Measurements from ENCODE around the gene IQSEC1. TPM values are rescaled to one million over a fixed set of nuclear protein-coding genes. Genes with fewer than 3 reads are reported as not detected.

The IQSEC1 gene
- polyA plus RNA-seq, 1 experiment: 3.6 TPM

DNA sequence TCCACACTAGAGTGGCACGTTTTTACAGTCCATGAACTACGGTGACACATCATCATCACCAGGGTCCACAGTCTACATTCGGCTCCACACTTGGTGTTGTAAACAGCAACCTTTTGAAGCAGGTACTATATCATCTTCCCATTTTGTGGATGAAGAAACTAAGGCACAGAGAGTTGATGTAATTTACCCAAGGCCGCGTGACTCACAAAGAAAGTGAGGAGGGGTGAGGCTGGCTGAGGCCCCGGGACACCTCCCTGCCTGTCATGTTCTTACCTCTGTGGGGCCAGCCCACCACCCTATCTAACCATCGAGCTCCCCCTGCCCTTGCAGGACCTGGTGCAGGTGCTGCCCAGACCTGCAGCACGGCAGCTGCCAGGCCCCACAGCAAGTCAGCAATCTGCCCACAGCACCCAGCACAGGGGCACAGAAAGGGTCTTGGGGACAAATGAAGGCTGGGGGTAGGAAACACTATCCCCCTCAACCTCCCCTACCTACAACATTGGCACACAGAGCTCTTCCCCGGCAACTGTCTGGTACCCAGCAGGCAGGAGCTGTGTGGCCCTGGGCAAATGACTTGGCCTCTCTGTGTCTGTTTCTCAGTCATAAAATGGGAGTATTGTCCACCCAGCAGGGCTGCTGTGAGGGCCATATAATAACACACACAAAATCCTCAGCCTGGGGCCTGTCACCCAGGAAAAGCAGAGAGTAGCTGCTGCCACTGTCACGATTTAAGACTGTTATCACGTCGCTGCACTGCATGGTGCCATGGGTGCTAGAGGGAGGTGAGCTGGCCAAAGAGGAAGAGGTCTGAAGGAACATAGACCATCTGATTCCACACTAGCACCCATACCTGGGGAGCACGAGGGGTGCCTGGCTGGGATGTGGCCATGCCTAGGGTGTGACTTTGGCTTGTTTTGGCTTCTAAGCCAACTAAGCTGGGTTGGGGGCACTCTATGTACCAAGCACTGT is 115.1 kb downstream of the IQSEC1 start:
- CTCF ChIA-PET: interaction anchor here (1.4 kb wide), 1 partner anchor 10 kb away, joined by 4 read pairs; no protein-coding TSS in a partner anchor

DNA sequence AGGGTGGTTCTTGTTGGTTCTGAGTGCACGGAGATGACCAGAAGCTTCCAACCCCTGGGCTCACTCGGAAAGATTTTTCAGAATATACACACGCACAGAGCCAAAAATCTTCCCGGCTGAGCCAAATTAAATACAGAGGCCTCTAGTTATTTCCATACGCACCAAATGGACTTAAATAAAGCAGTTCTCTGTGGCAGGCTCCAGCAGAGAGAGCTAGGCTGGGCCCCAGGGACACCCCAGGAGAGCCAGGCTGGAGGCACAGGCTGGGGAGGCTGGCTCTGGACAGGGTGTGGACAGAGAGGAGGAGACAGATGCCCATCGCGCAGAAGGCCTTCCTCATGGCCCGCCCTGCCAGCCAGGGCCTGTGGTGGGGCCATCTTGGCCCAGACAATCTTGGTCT is 115.9 kb downstream of the IQSEC1 start:
- H3K27me3 ChIP-seq (ENCODE audit: control insufficient read depth, insufficient read depth, low read length): no peaks in the 10 kb centered on the region
- CTCF ChIA-PET: no interaction called here
- POLR2A ChIA-PET: interaction anchor here (1.6 kb wide), 1 partner anchor 10 kb away, joined by 6 read pairs; no protein-coding TSS in a partner anchor
- no peaks in the 10 kb centered on the region for H3K9me3 ChIP-seq (ENCODE audit: control insufficient read depth, insufficient read depth, low read length)
- no peak for DNase-seq (ENCODE audit: low read depth, low spot score)
- H3K4me3 ChIP-seq (ENCODE audit: low read depth, low read length): no peak overlapping the region
- TF ChIP-seq, protein P1, sequence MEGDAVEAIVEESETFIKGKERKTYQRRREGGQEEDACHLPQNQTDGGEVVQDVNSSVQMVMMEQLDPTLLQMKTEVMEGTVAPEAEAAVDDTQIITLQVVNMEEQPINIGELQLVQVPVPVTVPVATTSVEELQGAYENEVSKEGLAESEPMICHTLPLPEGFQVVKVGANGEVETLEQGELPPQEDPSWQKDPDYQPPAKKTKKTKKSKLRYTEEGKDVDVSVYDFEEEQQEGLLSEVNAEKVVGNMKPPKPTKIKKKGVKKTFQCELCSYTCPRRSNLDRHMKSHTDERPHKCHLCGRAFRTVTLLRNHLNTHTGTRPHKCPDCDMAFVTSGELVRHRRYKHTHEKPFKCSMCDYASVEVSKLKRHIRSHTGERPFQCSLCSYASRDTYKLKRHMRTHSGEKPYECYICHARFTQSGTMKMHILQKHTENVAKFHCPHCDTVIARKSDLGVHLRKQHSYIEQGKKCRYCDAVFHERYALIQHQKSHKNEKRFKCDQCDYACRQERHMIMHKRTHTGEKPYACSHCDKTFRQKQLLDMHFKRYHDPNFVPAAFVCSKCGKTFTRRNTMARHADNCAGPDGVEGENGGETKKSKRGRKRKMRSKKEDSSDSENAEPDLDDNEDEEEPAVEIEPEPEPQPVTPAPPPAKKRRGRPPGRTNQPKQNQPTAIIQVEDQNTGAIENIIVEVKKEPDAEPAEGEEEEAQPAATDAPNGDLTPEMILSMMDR (IDR thresholded peaks at IDR 0.05; ENCODE audit: low read depth, low read length): no peak
- peak overlapping the region; percentile 31 for H3K27ac ChIP-seq (ENCODE audit: low read depth, low read length)

More for the DNA sequence above, 115.1 kb downstream of the IQSEC1 start:
- POLR2A ChIA-PET: interaction anchor here (1.6 kb wide), 1 partner anchor 9 kb away, joined by 6 read pairs; no protein-coding TSS in a partner anchor
- no peak for DNase-seq (ENCODE audit: low read depth, low spot score)
- no peaks in the 10 kb centered on the region for H3K27me3 ChIP-seq (ENCODE audit: control insufficient read depth, insufficient read depth, low read length)
- H3K9me3 ChIP-seq (ENCODE audit: control insufficient read depth, insufficient read depth, low read length): no peaks in the 10 kb centered on the region
- no peak overlapping the region for H3K4me3 ChIP-seq (ENCODE audit: low read depth, low read length)
- TF ChIP-seq, protein P1 (IDR thresholded peaks at IDR 0.05; ENCODE audit: low read depth, low read length): no peak
- H3K27ac ChIP-seq (ENCODE audit: low read depth, low read length): no peak overlapping the region

DNA sequence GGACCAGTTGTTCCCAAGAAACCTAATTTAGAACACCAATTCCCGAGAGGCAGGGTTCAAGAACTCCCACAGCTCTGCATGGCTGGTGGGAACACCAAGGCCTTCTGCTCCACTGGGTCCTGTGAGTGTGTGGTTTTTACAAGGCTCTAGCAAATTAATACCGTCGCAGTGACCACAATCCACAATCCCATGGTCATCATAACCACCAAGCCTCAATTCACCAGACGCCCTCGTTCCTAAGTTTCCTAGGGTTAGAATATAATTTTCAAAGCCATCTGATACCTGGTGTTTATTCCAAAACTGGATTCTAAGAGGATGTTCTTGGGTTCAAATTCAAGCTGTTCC is 116.9 kb downstream of the IQSEC1 start:
- no peaks in the 10 kb centered on the region for H3K27me3 ChIP-seq (ENCODE audit: control insufficient read depth, insufficient read depth, low read length)
- H3K4me3 ChIP-seq (ENCODE audit: low read depth, low read length): no peak overlapping the region
- CTCF ChIA-PET: no interaction called here
- no peaks in the 10 kb centered on the region for H3K9me3 ChIP-seq (ENCODE audit: control insufficient read depth, insufficient read depth, low read length)
- POLR2A ChIA-PET: interaction anchor here (1.6 kb wide), 1 partner anchor 11 kb away, joined by 6 read pairs; no protein-coding TSS in a partner anchor
- TF ChIP-seq, protein P1 (IDR thresholded peaks at IDR 0.05; ENCODE audit: low read depth, low read length): no peak
- DNase-seq (ENCODE audit: low read depth, low spot score): no peak
- H3K27ac ChIP-seq (ENCODE audit: low read depth, low read length): no peak overlapping the region

- ChIA-PET CTCF (no interaction called here), POLR2A (no interaction called here)
- no peaks in the 10 kb centered on the region for H3K27me3 ChIP-seq (ENCODE audit: control insufficient read depth, insufficient read depth, low read length)
- no peak for DNase-seq (ENCODE audit: low read depth, low spot score)
- no peaks in the 10 kb centered on the region for H3K9me3 ChIP-seq (ENCODE audit: control insufficient read depth, insufficient read depth, low read length)
- no peak overlapping the region for H3K27ac ChIP-seq (ENCODE audit: low read depth, low read length)
- TF ChIP-seq, protein P1 (IDR thresholded peaks at IDR 0.05; ENCODE audit: low read depth, low read length): no peak
- no peak overlapping the region for H3K4me3 ChIP-seq (ENCODE audit: low read depth, low read length)
Measured at GRCh38 chr3:12955651-12956315, 117.4 kb downstream of the IQSEC1 start.

All from AG04450 (cell line).